Measurements from ENCODE around the gene RAB10. TPM values are rescaled to one million over a fixed set of nuclear protein-coding genes. Genes with fewer than 3 reads are reported as not detected.

The RAB10 gene
- total and polyA plus RNA-seq, 2 of the 13 experiments (the other 11 are each of a cell fraction or from before 2014, with no cell fraction given) = 48.2 to 120 TPM

DNA sequence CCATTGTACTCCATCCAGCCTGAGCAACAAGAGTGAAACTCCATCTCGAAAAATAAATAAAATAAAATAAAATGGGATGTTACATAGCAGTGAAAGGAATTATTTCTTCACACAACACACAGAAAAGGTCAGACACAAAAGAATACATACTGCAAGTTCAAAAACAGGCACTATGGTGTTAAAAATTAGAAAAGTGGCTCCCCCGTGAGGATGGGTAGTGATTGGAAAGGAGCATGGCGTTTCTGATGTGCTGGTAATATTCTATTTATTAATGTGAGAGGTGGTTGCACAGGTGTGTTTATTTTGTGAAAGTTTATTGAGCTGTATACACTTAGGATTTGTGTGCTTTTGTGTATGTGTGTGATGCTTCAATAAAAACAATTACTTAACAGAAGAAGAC is 22.9 kb upstream of the RAB10 start (continued):
- TF ChIP-seq, protein P1, sequence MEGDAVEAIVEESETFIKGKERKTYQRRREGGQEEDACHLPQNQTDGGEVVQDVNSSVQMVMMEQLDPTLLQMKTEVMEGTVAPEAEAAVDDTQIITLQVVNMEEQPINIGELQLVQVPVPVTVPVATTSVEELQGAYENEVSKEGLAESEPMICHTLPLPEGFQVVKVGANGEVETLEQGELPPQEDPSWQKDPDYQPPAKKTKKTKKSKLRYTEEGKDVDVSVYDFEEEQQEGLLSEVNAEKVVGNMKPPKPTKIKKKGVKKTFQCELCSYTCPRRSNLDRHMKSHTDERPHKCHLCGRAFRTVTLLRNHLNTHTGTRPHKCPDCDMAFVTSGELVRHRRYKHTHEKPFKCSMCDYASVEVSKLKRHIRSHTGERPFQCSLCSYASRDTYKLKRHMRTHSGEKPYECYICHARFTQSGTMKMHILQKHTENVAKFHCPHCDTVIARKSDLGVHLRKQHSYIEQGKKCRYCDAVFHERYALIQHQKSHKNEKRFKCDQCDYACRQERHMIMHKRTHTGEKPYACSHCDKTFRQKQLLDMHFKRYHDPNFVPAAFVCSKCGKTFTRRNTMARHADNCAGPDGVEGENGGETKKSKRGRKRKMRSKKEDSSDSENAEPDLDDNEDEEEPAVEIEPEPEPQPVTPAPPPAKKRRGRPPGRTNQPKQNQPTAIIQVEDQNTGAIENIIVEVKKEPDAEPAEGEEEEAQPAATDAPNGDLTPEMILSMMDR (CRISPR knock-in tag; IDR thresholded peaks at IDR 0.05) = peak; percentile 27; the same call in 1 of the 2 replicates
- no peak for TF ChIP-seq E2F1 (CRISPR knock-in tag; IDR thresholded peaks at IDR 0.05)

- WGBS (ENCODE audit: low lambda C conversion rate) = 15% methylated on average over 6 of the region's 6 CpGs
- no peaks in the 10 kb centered on the region for H3K36me3 ChIP-seq (replicated peaks in 1 of 2; ENCODE audit: control insufficient read depth in 1 of 2, insufficient read depth in 2 of 2, low read length in 2 of 2)
- no peaks in the 10 kb centered on the region for H3K9me3 ChIP-seq (ENCODE audit: low read length)
- intact Hi-C loops (cut with micrococcal nuclease; ENCODE audit: unreplicated experiment) = no loop called here
- no peak overlapping the region for H3K27ac ChIP-seq (ENCODE audit: extremely low read length, insufficient read depth, low read length)
- peaks cover 37% of the 10 kb centered on the region for H3K4me1 ChIP-seq (ENCODE audit: insufficient read depth, low read length)
- ATAC-seq (no peak; the same call in 1 of the 3 replicates), DNase-seq (ENCODE audit: low spot score) (no peak), FAIRE-seq (no peak)
- H3K9ac ChIP-seq (ENCODE audit: insufficient read depth, low read depth, low read length) = no peak overlapping the region
- no peak overlapping the region for H2AFZ ChIP-seq (ENCODE audit: low read length)
- in situ Hi-C loops (cut with HindIII; ENCODE audit: extremely low pct_ligation_motif_present, low pct_unique_long_range_greater_than_20kb) = no loop called here
- H4K20me1 ChIP-seq (ENCODE audit: insufficient read depth, low read length) = no peaks in the 10 kb centered on the region
- 0 out of 6 replicates have a peak overlapping the region, but pooled peaks of 1 of the 3 experiments have one; percentile 24 for H3K4me3 ChIP-seq (replicated peaks in 1 of 3; ENCODE audit: insufficient read depth in 1 of 3, low read depth in 2 of 3, low read length in 3 of 3)
- peak overlapping the region; percentile 79 for H3K4me2 ChIP-seq (ENCODE audit: low read depth, low read length)
- CTCF ChIA-PET (ENCODE audit: low intra/inter-chr PET ratio, low total read pairs) = no interaction called here
- H3K79me2 ChIP-seq (ENCODE audit: insufficient read depth, low read length) = no peaks in the 10 kb centered on the region
- TF ChIP-seq MEIS2 (CRISPR knock-in tag; IDR thresholded peaks at IDR 0.05) (no peak), KDM2A (CRISPR knock-in tag; IDR thresholded peaks at IDR 0.05; ENCODE audit: borderline replicate concordance, low read depth) (0 out of 2 replicates have a peak, but pooled peaks have one; percentile 6), ZNF367 (CRISPR knock-in tag; IDR thresholded peaks at IDR 0.05; ENCODE audit: borderline replicate concordance) (no peak), ZFP41 (CRISPR knock-in tag; IDR thresholded peaks at IDR 0.05; ENCODE audit: borderline replicate concordance) (0 out of 2 replicates have a peak, but pooled peaks have one; percentile 32)
- TF ChIP-seq, protein P2, sequence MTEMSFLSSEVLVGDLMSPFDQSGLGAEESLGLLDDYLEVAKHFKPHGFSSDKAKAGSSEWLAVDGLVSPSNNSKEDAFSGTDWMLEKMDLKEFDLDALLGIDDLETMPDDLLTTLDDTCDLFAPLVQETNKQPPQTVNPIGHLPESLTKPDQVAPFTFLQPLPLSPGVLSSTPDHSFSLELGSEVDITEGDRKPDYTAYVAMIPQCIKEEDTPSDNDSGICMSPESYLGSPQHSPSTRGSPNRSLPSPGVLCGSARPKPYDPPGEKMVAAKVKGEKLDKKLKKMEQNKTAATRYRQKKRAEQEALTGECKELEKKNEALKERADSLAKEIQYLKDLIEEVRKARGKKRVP (CRISPR knock-in tag; IDR thresholded peaks at IDR 0.05) = peak in 1 of 2 experiments; percentile 12; a peak in 1 of 4 replicates
- TF ChIP-seq, protein P3, sequence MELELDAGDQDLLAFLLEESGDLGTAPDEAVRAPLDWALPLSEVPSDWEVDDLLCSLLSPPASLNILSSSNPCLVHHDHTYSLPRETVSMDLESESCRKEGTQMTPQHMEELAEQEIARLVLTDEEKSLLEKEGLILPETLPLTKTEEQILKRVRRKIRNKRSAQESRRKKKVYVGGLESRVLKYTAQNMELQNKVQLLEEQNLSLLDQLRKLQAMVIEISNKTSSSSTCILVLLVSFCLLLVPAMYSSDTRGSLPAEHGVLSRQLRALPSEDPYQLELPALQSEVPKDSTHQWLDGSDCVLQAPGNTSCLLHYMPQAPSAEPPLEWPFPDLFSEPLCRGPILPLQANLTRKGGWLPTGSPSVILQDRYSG (CRISPR knock-in tag; IDR thresholded peaks at IDR 0.05) = no peak
- POLR2A ChIA-PET = interaction anchor here (1.1 to 2.1 kb wide), 6 partner anchors 9 to 133 kb away, joined by 3 to 15 read pairs (median 4); partner anchors contain the start of genes ASXL2 and RAB10
- peaks cover 2 to 9% of the 10 kb centered on the region in 2 experiments; a peak in 1 of 5 replicates for H3K27me3 ChIP-seq (ENCODE audit: control insufficient read depth in 1 of 2, insufficient read depth in 2 of 2, low read length in 2 of 2)
- BruUV-seq (replicated peaks) = no TSS peak
These were observed 22.3 kb upstream of the RAB10 start for GRCh38 chr2:26011609-26011989.

Data from HepG2 (cell line).